Measurements from ENCODE around the gene IP6K1.
"Not testable (repeated sequence)": the region's sequence is repeated elsewhere in the genome, so short reads cannot be mapped to it uniquely, and the experiment has no call there.

The IP6K1 gene

DNA sequence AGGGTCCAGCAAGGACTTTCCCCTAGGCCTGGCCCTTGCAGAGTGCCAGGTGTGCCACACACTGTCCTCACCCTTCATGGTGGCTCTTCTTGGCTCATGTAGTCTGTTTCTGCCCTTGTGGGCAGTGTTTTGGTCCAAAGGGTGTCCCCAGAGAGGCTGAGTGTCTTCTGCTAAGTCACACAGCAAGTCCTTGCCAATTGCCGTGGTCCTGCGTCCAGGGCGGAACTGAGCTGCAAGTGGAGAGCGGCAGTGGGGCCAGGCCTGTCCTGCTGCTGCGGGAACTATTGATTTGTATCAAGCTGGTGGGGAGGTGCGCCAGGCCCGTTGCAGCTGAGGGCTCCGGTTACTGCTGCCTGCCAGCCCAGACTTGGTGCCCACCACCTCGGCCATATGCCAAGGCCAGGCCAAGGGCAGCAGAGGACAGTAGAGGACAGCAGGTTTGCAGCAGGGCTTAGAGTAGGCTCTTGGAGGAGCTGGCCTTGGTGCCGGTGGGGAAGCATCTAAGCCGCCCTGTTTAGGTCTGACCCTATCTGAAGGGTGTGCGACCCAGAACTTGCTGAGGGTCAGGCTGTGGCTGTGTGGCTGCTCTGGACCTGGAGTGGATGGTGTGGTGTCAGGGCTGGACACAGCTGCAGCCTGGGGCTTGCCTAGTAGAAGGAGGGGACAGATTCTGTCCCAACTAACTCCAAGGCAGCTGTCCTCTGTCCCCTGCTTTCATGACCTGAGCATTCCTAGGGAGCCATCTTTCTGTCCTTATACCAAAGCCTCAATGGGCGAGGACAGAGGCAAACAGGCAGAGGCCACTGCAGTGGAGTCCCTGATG is 71.4 kb downstream of the IP6K1 start:
- in situ Hi-C loops (cut with HindIII; ENCODE audit: low sequenced_read_pairs), result no loop called here

DNA sequence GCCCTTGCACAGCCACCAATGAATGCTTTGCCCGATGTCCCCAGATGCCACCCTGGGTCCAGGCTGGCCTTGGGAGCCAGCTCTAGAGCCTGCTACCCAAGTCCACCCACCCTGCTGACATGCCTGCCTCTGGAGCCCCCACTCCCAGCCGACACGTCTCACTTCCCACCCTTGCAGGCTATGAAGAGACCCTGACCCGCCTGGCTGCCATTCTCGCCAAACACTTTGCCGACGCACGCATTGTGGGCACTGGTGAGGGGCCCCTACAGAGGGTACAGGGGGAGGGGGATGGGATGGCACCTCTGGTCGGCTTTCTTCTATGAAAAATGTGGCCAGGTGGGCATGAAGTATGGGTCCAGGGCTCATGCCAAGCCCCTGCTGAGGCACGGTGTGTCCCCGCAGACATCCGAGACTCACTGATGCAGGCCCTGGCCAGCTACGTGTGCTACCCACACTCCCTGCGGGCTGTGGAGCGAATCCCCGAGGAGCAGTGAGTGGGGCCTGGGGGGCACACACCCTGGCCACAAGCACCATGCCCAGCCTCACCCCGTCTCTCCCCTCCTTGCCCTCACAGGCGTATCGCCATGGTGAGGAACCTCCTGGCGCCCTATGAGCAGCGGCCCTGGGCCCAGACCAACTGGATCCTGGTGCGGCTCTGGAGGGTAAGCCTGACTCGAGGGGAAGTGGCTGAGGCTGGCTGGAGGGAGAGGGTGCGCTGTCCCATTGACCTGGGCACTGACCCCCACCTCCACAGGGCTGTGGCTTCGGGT is 72.8 kb downstream of the IP6K1 start:
- in situ Hi-C loops (cut with HindIII; ENCODE audit: low sequenced_read_pairs), result no loop called here

GRCh38 chr3:49712631-49713317 is 73.6 kb downstream of the IP6K1 start:
- in situ Hi-C loops (cut with HindIII; ENCODE audit: low sequenced_read_pairs), result no loop called here

- in situ Hi-C loops (cut with HindIII; ENCODE audit: low sequenced_read_pairs), result no loop called here
Observed at GRCh38 chr3:49712166-49712565, 74.2 kb downstream of the IP6K1 start.

- in situ Hi-C loops (cut with HindIII; ENCODE audit: low sequenced_read_pairs), result no loop called here
Observed at GRCh38 chr3:49711489-49711888, 74.9 kb downstream of the IP6K1 start.

DNA sequence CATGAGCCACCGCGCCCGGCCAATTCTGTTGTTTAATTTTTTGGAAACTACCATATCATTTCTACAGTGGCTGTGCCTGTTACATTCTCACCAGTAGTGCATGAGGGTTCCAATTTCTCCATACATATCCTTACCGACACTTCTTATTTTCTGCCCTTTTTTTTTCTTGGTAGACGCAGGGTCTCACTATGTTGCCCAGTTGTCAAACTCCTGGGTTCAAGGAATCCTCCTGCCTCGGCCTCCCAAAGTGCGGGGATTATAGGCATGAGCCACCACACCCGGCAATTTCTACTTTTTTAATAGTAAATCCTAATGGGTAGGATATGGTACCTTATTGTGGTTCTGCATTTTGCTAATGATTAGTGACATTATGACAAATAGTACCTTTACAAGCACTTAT is 76.5 kb downstream of the IP6K1 start:
- in situ Hi-C loops (cut with HindIII; ENCODE audit: low sequenced_read_pairs), result no loop called here

- in situ Hi-C loops (cut with HindIII; ENCODE audit: low sequenced_read_pairs), result no loop called here
Observed at GRCh38 chr3:49707113-49707480, 79.2 kb downstream of the IP6K1 start.

DNA sequence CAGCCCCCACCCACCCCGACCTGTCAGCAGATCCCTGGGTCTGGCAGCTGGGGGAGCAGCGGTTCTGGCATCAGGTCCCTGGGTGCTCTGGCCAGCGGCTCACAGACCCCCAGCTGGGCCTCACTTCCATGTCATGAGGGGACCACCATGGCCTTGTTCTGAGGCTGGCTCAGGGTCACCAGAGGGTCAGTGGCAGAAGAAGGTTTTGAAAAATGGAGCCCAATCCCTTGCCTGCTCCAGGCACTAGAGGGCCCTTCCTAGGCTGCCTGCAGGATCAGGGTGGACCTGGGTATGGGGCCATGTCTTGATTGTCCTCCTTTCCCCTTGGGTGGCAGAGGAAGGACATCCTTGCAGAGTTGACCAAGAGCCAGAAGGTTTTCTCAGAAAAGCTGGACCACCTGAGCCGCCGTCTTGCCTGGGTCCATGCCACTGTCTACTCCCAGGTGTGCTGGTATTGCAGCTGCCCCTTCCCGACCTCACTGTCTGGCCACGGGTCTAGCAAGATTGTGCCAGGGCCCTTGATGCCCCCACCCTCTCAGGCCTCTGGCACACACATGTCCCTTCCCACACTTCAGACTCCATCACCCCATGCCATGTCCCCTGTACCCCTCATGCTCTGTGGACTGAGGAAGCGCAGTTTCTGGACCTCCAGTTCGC is 79.8 kb downstream of the IP6K1 start:
- in situ Hi-C loops (cut with HindIII; ENCODE audit: low sequenced_read_pairs), result no loop called here

GRCh38 chr3:49705390-49705960 is 80.9 kb downstream of the IP6K1 start:
- in situ Hi-C loops (cut with HindIII; ENCODE audit: low sequenced_read_pairs), result no loop called here

DNA sequence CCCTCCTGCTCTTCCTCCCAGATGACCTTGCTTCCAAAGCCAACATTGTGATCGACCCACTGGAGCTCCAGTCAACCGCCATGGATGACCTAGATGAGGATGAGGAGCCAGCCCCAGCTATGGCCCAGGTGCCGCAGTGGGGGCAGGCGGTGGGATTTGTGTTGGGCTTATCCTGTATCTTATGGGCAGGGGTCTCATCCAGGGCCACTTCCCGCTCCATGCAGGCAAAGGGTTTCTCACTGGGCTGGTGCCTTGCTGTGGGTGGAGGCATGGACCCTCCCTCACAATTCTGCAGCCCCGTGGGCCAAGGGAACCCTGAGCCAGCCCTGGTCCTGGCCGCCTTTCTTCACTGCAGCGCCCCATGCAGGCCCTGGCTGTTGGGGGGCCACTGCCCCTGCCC is 81.7 kb downstream of the IP6K1 start:
- in situ Hi-C loops (cut with HindIII; ENCODE audit: low sequenced_read_pairs), result no loop called here

DNA sequence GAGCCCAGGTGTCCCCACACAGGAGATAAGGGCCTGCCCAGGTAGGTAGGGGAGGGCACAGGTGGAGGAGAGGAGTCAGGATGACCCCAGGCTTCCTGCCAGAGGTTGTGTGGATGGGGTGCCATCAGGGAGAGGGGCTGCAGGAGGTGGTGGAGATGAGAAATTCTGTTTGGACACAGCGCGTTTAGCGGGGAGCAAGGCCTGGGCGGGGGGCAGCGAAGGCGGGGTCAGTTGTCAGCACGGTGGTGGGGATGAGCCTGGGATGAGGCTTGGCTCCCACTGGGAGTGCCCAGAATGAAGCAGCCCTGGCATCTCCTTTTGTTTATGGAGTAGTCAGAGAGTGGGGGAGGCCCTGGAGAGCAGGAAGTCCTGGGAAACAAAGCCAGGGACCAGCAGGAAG is 82.4 kb downstream of the IP6K1 start:
- in situ Hi-C loops (cut with HindIII; ENCODE audit: low sequenced_read_pairs), result no loop called here

DNA sequence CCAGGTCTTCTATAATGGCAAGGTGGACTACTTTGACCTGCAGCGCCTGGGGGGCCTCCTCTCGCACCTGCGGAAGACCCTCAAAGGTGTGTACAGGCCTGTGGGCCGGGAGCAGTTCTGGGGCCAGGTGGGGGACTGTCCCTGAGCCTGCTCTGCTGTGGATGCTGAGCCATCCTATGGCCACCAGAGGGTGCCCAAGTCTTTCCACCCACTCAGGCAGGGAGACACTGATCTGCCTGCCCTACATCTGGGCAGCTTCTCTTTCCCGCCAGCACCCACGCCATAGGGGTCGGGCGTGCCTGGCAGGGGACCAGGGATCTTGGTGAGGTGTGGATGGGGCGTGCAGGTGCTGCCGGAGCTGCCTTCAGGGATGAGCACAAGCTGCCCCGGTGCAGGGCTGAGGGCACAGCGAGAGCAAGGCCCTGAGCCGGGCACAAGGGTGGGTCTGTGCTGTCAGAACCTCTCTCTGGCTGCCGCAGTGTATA is 82.9 kb downstream of the IP6K1 start:
- in situ Hi-C loops (cut with HindIII; ENCODE audit: low sequenced_read_pairs), result no loop called here

DNA sequence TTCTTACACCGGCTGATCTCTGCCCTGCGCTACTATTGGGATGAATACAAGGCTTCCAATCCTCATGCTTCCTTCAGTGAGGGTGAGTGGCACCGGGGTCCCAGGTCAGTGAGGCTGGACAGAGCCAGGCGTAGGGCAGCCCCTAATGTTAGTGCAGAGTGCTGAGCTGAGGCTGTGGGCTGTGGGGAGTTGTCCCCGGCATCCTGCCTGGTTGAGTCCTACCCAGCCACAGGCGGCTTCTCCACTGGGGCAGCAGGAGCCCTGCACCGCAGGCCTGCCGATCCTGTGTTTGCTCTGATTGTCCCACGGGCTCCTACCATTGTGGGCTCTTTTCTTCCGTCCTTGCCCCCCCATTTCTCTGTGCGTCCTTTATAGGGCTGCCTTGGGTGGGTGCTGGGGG is 83.7 kb downstream of the IP6K1 start:
- in situ Hi-C loops (cut with HindIII; ENCODE audit: low sequenced_read_pairs), result no loop called here

- in situ Hi-C loops (cut with HindIII; ENCODE audit: low sequenced_read_pairs), result no loop called here
Observed at GRCh38 chr3:49701388-49702077, 84.8 kb downstream of the IP6K1 start.

DNA sequence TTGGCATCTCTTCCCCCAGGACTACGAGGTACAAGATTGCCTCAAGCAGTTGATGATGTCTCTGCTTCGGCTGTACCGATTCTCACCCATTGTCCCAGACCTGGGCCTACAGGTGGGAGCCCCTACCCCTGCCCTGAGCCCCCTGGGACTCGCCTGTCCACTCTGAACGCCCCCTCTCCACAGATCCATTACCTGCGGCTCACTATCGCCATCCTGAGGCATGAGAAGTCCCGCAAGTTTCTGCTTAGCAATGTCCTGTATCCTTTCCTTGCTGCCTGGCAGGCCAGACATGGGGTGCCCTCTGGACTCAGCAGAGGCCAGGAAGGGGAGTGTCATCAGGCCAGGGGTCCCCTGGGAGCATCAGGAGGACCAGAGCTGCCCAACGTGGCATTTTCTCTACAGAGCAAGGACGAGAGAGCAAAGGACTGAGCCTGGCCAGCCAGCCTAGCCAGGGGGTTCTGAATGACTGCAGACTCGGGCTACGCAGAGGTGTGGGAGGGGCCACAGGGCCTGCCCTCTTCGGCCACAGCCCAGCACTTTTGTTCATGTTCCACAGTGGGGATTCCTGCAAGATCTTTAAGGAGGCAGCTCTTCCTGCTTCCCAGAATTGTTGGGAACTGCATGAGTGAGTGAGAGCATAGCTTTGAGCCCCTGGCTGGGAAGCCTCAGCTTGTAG is 85.8 kb downstream of the IP6K1 start:
- in situ Hi-C loops (cut with HindIII; ENCODE audit: low sequenced_read_pairs), result no loop called here

- in situ Hi-C loops (cut with HindIII; ENCODE audit: low sequenced_read_pairs), result no loop called here
Observed at GRCh38 chr3:49700014-49700413, 86.3 kb downstream of the IP6K1 start.

DNA sequence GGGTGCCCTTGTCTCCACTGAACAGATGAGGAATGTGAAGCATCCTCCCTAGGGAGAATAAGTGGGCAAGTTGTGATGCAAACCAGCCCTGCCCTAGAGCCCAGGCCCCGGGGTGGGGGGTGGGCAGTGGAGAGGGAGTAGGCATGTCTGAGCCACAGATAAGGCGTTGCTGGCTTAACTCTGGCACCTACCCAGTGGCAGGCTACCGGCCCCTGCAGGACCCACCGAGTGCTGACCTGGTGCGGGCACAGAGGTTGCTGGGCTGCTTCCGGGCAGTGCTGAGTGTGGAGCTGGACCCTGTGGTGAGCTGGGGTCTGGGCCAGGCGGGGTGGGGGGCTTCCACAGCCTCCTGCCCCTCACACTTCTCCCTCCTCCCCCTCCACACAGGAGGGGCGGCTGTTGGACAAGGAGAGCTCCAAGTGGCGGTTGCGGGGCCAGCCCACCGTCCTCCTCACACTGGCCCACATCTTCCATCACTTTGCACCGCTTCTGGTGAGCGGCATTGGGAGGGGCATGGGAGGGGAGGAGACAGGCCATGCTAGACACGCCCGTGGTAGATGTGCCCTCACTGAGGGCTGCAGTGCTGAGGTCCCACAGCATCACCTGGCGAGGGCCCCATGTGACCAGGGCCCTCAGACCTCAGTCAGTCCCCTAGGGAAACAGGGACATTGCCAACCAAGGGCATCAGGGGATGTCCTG is 86.9 kb downstream of the IP6K1 start:
- in situ Hi-C loops (cut with HindIII; ENCODE audit: low sequenced_read_pairs), result no loop called here

DNA sequence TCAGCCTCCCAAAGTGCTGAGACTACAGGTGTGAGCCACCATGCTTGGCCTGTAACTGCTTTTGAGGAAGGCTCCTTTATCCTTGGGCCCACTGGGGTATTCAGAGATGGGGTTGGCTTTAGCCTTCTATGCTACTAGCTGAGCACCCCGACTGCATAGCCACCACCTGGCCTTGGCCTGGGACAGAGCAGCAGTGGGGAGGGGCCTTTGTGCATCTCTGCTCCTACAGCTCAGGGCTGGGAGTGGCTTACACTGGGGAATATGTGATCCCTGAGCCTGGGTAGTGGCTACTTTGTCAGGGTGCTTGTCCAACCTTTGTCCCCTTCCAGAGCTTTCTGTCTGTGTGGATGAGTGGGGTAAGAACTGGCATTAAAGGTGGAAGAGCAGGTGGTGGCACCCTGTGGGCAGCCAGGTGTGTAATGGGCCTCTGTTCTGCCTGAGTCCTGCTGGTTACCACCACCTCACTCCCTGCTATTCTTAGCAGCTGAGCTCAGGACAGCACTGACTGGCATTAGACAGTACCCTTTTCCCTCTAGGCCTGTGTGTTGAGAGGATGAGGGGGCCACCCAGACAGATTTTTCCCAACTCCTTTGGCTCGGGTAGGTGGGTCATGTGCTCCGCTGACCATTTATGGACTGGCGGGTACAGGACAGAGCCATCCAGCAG is 90.9 kb downstream of the IP6K1 start:
- in situ Hi-C loops (cut with HindIII; ENCODE audit: low sequenced_read_pairs), result not testable (repeated sequence)

All from endothelial cell of hepatic sinusoid (primary cell).